ENCODE results near the gene GNAZ.

GRCh38 chr22:23077627-23078461 lies 7.5 kb downstream of the GNAZ start:
- TF ChIP-seq POLR2A (IDR thresholded peaks at IDR 0.05) (no peak), CTCF (IDR thresholded peaks at IDR 0.05) (peak in 3 of 7 experiments; percentile 9 to 40 (median 16)), POLR2AphosphoS5 (IDR thresholded peaks at IDR 0.05) (no peak)

All from stomach (tissue), 4 donors.